Effector CD8-positive, alpha-beta T cell (primary cell): ENCODE data around the gene KRT82.

Experiments used
- DNase-seq: peaks from one replicate; lab custom pipeline; 2025; lab: John Stamatoyannopoulos, UW

Gene KRT82

DNA sequence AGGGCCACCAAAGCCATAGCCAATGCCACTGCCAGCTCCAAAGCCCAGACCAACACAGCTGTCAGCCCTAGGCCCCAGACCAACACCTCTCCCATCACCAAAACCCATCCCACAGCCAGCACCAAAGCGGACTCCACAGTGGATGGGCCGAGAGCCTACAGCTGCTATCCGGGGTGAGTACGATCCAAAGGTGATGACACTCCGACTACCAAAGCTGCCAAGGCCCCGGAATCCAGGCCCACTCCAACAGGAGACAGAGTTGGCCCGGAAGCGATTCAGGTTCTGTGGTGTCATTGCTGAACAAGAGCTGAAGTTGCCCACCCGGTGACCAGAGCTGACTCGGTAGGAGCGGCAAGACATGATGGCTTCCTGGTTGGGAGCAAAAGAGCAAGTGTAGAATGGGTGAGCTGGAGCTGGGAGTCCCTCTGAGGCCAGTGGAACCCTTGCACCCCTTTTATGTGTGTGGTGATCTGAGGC, 20.9 kb downstream of the KRT82 start, which contains the start of gene KRT84:
Gene KRT84, minus strand, starts transcription at position 427 of the 477 bp plus-strand sequence. Its CDS starts 67 bp downstream, at position 360.
- DNase-seq = no peak

DNA sequence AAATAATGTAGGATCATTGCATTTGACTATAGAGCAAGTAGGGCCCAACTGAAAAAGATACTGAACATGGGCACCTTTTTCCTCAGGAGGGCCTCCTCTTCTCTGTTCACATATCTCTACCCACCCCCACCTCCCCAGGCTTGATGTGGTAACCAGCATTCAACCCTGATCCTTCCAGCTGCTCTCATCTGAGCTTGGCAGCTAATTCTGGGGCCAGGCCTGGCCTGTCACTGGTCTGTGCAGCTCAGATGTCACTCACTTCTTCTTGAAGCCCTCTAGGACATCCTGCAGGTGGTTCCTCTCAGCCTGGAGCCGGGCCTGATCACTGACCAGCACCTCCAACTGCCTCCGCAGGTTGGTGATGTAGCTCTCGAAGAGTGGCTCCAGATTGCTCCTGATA, 22.8 kb downstream of the KRT82 start:
- no peak for DNase-seq

DNA sequence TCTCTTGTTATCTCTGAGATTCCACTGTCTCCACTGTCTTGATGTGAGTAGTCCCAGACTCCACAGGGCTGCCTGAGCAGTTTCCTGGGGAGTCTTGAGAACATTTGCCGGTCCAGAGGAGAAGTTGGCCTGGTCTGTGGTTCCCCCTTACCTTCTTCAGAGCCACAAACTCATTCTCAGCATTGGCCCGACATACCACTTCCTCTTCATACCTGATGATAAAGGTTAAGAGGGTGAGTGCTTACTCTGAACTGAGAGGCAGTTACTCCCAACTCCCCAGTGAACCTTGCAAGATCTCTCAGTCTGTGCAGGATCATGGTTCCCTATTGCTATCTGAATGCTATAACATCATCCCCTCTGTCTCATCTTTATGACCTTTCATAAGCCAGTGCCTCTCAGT, 23.3 kb downstream of the KRT82 start:
- DNase-seq = no peak

DNA sequence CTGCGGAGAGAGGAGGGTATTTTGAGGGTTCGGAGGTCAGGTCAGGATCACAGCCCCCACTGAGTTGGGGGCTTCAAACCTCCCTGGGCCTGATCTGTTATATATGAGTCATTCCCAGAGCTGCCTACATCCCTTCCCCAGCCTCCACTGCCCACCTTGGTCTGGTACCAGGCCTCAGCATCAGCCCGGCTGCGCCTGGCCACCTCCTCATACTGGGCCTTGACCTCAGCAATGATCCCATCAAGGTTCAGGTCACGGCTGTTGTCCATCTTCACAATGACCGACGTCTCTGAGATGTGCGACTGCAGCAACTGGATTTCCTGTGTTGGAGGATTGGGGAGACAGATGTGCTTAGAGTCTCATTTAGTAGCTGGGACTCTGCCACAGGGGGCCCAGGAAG, 24.9 kb downstream of the KRT82 start:
- DNase-seq = no peak

DNA sequence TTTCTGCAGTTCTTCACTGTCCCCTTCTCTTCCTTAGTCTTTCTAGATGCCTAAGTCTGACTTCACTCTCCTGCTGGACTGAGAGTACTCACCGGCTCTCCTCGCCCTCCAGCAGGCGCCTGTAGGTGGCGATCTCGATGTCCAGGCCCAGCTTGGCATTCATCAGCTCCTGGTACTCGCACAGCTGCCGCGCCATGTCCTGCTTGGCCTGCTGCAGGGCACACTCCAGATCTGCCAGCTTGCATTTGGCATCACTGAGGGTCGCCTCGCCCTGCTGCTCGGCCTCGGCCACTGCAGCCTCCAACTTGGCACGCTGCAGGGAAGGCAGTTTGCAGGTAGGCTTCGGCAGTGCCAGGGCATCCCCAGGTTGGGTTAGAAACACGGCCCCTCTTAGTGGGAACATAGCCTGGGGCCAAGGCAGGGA, 25.9 kb downstream of the KRT82 start:
- no peak for DNase-seq

DNA sequence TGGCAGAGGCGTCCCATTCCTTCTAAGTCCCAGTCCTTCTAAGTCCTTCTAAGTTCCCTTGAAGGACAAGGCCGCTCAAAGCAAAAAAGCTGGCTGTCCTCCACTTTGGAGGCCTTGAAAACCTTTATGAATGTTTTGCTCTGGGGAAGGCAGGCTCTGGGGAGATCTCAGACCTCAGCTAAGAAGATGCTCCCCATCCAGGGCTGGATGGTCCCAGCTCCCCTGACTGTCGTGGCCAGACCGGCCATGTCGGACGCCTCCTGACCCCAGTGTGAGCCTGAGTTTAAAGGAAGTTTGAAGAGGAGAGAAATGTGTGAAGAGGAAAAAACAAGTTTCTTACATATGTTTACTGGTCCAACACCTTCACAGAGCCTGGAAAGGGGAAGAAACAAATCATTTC, 26.6 kb downstream of the KRT82 start:
- DNase-seq = no peak

DNA sequence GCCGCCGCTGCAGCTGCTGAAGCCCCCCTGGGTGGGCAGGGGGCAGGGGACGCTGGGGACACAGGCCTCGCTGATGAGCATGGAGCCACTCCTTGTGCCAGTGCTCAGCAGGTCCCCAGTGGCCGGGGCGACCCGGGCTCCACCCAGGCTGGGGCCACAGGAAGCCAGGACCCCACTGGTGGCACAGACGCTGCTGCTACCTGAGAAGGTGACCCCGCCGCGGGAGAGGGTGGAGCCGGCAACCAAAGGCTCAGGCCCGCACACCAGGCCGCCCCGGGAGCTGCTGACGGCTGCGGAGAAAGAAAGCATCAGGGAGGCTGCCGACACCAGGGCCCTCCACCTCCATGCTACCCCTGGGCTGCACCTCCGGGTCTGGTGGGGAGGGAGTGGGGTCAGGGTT, 28.0 kb downstream of the KRT82 start:
- no peak for DNase-seq

DNA sequence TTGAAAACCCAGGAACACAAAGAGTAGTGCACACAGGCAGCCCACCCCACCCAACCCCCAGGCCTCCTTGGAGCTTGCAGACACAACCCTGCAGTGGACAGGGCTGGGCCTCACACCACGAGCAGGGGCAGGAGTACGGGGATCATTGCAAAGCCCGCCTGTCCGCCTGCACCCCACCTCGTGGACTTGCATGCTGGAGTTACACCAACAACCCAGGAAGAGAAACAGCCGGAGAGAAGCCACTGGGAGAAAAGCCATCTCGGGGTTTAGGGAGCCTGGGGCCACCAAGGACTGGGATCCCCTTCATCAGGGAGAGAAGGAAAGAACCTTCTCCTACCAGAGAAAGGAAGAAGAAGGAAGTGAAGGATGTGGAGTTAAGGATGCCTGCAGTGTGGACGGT, 28.9 kb downstream of the KRT82 start:
- DNase-seq = no peak

DNA sequence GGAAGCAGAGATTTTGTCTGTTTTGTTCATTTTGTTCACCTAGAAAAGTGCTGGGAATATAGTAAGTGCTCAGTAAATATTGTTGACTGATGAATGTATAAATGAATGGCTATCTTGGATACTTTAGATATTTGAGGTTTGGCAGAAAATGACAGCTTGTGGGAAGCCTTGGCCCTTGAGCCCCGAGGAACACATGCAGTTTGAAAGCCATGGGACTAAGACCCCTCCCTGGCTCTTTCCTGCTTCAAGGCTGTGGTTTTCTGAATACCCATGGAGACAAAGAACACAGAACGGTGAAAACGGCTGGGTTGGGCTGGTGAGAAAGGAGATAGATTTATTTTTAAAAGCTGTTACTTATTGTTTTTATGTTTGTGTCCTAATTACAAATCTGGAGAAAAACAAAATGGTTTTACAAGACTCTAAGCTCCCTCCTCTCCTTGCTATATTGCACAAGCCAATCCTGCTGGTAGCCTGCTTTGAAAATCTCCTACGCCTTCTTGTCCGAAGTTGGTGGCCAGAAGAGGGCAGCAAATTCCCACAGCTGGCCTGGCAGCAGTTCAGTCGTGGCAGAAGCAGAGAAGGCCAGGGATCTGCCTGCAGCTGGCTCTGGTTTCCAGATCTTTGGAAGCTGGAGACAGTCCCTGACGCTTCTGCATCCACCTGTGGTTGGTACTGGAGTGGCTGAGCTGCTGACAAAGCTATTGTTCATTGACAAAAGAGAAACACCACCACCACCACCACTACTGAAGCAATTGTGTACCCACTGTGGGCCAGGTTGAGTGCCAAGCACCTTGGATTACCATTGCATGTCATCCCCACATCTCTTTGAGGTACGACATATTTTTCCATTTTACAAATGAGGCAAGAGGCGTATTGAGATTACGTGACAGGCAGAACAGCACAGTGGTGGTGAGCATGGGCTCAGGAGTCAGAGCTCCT, 33.6 kb downstream of the KRT82 start:
- peak; percentile 18 for DNase-seq

DNA sequence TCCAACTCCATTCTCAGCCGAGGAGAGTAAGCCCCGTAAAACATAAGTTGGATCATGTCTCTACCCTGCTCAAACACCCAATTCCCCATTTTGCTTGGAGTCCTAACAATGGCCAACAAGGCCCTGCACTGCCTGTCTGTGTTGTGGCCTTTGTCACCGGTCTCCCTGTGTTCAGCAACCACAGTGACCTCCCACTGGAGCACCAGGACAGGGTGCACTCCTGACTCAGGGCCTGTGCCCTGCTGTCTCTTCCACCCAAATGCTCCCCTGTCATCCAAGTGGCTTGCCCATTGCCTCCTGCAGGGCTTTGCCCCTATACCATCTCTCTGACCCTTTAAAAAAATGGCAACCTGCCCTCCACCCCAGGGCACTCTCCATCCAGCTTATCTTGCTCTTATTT, 34.4 kb downstream of the KRT82 start:
- no peak for DNase-seq

DNA sequence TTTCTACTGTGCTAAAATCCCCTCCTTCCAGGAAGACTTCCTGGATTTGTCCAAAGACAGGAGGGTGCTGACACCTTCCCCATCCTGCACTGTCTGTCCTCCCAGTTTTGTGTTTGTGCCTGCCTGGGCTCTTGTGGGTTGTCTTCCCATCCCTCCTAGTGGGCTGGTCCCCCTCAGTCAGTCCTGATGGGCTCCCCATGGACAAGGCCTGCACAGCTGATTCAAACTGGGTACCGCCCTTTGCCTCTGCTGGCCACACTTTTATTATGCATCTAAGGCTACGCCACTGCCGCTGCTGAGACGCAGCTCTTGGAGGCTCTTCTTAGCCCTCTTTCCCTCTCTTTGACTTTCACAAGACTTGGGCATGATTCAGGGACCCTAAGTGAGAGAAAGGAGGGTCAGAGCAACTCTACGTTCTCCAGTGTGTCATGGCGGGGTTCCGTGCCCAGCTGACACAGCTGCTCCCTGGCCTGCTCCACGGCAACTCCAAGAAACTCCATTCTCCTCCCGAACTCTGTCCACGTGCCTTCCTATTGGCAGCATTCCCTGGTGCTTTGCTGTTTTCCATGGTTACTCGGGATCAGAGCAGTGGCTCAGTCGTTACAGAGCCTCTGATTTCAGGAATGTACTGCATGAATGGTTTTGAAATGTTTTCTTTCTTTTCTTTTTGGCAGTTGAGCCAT, 35.1 kb downstream of the KRT82 start:
- no peak for DNase-seq

DNA sequence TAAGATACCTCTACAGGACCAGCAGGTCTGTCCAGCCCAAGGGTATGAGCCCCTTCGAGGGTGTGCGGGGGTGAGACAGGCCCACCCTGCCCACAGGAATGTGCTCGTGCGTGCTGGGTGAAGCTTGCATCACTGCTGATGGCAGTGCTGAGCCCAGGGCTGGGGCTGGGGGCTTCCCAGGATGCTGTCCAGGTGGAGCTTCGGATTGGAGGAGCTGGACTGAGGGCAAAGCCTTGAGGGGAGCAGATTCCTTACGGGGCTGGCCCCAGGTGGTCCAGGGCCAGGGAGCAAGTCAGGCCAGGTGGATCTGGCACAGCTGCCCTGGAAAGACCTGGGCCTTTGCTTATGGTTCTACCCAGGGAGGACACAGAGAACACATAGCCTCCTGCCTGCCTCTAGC, 36.3 kb downstream of the KRT82 start:
- no peak for DNase-seq

DNA sequence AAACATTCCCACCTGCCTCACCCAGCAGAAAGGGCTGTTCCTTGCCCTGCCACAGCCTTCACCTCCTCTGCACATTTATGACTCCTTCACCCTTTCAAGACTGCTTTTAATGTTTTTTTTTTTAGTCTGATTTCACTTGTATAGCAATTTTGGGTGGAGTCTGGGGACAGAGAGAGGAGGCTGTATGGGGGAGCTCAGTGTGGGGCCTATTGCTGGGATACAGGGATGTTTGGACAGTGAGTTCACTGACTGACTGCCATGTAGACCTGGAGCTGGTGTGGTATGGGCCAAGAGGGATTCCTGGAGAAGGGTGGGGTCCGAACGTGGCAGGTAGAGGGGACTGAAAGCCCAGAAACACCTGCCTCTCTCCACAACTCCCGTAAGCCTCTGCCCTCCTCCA, 36.9 kb downstream of the KRT82 start:
- no peak for DNase-seq

DNA sequence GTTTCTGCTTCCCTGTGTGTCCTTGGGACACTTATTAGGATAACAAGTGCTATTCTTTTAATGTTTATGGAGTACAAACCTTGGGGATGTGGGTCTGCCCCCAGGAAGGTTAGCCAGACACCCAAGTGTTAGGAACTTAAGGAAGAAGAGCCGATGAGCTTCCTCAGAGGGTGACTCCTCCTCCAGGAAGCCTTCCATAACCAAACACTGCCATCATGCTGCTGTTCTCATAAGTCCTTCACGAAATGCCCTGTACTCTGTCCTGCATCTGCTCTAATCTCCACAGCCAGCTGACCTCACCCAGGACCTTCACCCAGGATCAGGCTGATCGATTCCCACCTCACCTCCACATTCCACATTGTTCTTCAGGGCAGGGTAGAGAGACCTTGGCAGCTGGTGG, 37.6 kb downstream of the KRT82 start:
- DNase-seq = no peak

DNA sequence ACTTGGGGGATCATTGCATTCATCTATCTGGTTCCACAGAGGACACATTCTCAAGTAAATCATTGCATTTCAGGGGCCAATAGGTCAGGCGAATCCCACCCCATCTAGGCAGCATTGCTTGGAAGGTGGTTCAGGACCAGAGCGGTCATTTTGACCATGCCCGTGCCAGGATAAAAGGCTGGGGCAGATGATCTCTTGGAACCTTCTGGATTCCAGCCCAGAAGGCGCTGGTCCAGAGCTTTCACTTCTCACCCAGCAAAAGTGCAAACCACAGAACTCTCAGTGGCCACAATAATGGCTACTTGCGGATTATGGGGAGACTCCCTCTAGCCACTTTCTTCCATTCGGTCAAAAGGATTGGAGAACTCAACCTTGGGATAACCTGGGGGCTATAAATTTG, 38.3 kb downstream of the KRT82 start:
- DNase-seq = no peak

DNA sequence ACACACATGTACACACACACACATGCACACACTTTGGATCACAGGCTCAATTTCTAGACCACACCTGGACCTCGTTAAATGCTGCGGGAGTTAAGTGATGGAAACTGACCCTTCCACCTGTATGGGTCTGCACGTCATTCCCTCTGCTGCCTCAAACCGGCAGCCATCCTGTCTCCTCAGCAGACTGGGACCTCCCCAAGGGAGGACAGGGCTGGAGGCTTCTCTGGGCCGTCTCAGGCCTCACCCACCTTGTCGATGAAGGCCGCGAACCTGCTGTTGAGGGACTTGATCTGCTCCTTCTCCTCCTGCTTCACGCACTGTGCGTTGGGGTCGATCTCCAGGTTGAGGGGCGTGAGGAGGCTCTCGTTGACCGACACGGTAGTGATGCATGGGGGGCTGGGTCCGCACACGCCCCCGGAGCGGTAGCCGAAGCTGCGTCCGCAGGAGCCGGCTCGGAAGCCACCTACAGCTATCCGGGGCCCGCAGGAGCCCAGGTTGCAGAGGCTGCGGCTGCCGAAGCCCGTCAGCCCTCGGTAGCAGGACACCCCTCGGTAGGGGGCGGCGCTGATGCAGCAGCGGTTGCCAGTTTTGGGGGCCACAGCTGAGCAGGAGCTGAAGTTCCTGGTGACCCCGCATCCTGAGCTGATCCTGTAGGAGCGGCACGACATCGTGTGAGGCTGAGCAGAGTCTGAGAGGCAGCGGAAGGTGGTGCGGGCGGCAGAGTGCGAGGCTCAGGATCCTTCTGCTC, 39.2 kb downstream of the KRT82 start, which contains the start of gene KRT85:
Gene KRT85, minus strand, starts transcription at position 744 of the 748 bp plus-strand sequence. Its CDS starts 76 bp downstream, at position 668.
- no peak for DNase-seq

DNA sequence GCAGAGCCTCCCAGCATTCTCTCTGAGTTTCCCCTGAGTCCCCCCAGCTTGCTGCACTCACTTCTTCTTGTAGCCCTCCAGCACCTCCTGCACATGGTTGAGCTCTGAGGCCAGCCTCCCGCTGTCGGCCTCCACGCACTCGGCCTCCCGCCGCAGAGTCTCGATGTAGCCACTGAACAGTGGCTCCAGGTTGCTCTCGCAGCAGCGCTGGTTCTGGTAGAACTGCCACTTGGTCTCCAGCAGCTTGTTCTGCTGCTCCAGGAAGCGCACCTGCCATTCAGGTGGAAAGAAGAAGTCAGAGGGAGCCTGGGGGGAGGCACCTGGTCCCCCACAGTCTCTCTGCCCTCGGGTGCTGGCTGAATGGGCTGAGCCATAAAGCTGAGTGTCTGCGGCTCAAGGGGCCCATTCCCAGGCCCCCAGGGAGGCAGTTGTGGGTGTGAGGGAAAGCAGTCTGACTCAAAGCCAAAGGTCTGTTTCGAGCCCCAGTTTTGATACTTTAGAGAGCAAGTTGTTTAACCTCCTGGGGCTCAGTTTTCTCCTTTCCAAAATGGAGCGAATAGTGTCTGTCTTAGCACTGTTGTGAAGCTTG, 41.1 kb downstream of the KRT82 start:
- no peak for DNase-seq

DNA sequence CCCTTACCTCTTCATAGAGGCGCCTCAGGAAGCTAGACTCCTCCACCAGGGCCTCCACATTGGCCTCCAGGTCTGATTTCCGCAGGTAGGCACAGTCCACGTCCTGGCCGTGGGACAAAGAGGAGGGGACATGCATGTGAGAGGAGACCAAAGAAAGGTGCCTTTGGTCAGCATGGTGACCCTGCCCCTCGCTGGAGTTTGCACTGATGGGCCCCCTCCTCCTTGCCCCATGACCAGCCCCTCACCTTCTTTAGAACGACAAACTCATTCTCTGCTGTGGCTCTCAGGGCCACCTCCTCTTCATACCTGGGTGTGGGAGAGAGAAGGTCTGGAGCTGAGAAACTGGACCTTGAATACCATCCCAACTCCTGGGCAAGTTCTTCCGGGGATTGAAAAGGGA, 42.1 kb downstream of the KRT82 start:
- no peak for DNase-seq

DNA sequence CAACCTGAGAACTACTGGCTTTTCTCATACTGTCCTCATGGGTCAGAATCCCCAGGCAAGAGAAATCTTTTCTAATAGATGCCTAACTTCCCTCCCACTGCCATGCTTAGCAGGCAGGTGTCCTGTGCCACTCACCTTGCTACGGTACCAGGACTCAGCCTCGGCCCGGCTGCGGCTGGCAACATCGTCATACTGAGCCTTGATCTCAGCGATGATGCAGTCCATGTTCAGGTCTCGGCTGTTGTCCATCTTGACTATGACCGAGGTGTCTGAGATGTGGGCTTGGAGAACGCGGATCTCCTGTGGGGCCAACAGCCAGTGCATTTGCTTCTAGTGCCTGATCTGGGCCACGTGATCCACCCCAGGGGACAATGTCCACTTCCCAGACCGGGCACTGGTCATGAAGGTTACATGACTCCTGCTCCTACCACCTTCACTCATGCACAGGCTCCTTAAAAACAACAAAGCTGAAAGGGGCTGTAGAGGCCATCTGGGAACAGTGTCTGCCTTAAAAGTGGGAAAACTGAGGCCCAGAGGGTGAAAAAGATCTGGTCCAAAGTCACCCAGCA, 42.9 kb downstream of the KRT82 start:
- DNase-seq = no peak

DNA sequence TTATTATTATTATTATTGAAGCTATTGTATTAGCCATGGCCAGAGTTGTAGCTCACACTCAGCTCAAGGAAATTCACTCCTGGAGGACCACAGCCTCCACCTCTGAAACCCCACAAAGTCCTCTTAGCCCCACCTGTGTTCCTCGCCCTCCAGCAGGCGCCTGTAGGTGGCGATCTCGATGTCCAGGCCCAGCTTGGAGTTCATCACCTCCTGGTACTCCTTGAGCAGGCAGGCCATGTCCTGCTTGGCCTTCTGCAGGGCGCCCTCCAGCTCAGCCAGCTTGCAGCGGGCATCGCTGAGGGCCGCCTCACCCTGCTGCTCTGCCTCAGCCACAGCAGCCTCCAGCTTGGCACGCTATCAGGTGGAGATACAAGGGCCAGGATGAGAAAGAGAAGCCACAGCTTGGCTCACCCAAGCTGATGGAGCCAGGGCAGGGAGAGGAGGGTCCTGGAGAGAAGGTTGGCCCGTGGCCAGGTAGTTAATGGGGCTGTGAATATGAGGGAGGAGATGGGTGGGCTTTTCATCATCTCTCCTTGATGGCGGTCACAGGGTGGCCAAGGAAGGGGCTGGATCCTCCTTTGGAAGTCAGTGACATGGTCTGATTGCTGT, 43.9 kb downstream of the KRT82 start:
- DNase-seq = no peak

DNA sequence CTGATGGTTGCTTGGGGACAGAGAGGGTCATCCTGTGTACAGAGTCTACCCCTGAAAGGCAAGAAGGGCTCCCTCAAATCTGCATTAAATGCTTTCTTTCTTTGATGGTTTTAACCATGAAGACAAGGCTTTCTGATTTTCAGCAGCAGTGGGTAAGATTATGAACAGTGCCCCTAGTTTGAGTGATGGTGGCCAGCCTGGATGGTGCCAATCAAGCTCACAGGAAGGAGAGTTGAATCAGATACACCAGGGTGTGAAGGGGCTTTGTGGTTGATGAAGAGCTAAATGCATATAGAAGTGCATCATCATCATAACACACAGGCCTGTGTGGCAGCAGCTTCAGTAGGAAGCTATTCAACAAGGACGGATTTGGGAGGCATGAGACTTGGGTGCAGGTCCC, 44.6 kb downstream of the KRT82 start:
- no peak for DNase-seq
